Stimulated activated CD4-positive, alpha-beta T cell treated with anti-CD3 and anti-CD28 coated beads, Interleukin-4, amount 100 ng/mL, for 48 hours (primary cell): ENCODE results near the gene ADAMTS9.
A peak's percentile ranks its signal among the peaks of the same experiment; 100 is the strongest.

Experiments
- DNase-seq, 2 donors: peaks; one replicate each; pipeline ENCODE4 v3.0.0-alpha.2; 2020; ENCODE audit warnings: low read depth in 2 of 2

Gene ADAMTS9

DNA sequence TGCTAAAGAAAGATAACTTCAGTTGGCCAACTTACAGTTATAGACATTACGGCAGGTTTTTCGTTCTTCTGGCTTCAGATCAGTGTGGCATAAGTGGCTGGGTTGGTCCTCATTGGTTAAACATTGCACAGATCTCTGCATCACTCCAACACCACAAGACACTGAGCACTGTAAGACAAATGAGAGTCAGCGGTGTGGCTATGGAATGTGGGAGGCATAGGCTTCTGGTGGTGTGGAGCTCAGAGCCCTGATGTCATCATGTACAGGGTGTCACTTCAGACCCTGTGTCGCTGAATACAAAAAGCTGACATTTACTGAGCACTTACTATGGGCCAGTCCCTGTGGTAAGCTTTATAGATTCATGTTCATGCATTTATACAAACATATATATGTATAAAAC, 146.0 kb downstream of the ADAMTS9 start:
- no peak for DNase-seq

DNA sequence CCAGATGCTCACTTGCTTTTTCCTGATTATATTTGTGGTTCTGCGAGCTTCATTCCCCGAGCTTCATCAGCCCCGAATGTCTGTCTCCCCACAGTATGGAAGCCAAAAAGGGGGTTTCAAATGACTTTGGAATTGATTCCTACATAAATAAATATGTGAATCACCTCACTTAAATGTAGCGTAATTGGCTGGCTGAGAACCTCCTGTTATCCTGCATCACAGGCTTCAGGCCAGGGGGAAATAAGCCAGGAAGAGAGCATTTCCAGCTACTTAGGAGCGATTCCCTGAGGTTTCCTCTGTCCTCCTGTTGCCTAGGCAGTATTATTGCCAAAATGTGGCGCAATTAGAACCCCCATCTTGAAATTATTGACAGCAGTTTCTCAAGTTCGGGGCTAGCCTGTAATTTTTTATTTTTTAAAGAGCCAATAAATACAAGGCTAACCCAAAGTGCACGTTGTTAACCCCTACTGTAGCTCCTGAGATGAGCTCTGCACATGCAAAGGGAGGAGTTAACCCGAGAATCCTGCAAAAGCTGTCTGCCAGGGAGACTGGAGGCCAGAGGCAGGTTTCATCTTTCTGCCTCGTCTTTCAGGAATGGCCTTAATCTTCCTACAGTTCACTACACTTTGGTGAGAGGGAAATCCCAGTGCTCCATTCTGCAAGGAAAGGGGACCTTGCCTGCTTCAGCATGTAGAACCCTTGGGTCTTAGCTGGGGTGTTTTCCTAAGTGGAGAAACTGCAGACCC, 148.2 kb downstream of the ADAMTS9 start:
- DNase-seq = no peak

DNA sequence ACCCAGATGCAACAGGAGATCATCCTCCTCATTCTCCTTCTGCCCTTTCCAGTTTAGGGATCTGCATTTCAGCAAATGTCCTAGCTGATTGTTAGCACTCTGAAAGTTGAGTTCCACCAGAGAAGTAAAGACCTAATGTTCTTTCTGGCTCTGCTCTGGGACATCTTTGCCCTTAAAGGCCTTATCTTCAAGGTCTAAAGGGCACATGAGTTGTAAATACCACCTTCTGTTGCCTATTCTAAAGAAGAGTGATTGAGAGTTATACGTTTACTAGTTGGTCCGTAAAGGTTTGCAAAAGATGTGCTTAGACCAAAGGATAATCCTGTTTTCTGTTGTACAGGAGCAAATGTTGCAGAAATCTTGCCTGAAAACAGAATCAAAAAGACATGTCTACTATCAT, 151.6 kb downstream of the ADAMTS9 start:
- DNase-seq = no peak

DNA sequence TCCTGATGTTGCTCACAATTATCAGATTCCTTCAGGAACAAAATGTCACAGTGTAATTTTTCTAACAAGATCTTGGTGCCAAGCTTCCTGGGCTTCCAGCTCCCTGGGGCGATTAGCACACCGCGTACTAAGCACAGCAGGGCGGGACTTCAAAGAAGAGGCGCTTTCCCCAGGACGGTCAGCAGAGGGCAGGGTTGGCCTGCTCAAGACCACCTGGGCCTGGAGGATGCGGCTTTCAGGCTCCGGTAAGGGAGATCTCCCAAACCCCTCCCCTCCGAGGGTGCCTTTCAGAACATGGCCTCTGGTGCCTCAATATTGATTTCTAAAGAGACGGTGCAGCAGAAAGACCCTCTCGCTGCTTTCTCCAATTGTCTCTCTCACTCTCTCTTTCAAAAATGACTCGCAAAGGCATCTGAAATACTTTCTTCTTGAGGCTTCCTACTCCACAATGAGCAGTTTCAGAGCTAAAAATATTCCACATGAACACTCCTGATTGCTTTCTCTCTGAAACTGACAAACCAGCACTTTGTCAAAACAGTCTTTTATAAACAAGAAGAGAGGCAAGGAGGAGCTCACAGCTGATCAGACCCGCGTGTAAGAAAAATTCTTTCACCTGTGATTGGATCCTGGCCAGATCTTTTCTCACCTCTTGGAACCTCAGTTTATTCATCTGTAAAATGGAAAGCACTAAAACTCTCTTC, 154.0 kb downstream of the ADAMTS9 start:
- DNase-seq = peak; percentile 17 to 40

DNA sequence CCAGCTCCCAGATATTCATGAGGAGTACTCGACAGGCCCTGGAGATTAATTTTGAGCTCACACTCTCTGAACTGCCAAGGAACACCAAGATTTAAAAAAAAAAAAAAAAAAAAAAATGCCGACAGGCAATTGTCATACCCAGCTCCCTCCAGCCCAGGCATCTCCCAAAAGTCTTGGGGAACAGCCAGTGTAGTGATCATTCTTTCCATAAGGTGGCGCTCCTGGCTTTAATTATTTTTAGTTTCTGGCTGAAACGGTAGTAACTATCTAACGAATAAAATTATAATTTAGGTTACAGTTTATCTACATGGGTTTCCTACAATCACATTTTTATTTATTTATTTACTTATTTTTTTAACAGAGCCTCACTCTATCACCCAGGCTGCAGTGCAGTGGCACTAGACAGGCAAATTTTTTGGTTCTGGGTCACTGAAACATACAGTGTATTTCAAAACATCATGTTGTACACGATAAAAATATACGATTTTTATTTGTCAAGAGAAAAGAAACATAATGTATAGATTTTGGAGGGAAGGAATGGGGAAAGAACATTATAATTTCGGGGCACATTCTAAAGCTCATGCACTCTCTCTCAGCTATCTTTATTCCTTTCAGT, 157.3 kb downstream of the ADAMTS9 start:
- peak in 1 of 2 donors; percentile 19 for DNase-seq

DNA sequence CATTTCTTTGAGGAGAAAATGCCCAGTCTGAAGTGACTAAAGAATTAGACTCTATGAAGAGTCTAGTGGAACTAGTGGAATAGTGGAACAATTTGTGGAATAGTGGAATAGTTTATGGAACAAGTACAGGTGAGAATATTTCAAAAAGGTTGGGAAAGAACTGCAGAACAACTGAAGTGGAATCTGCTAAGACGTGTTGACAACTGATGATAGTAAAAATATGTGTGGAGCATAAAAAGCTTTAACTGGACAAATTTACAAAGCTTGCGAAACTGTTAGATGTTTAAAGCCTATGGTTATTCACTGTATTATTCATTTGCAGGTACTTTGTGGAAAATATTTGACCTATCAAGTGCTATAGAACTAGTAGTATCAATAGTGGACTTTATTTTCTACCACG, 164.5 kb downstream of the ADAMTS9 start:
- no peak for DNase-seq

DNA sequence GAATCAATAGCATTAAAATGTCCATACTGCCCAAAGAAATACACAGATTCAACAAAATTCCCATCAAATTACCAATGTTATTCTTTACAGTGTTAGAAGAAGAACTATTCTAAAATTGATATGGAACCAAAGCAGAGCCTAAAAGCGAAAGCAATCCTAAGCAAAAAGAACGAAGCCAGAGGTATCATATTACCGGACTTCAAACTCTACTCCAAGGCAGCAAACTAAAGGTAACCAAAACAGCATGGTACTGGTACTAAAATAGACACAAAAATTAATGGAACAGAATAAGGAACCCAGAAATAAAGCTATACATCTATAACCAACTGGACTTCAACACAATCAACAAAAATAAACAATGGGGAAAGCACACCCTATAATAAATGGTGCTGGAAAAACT, 167.5 kb downstream of the ADAMTS9 start:
- no peak for DNase-seq

DNA sequence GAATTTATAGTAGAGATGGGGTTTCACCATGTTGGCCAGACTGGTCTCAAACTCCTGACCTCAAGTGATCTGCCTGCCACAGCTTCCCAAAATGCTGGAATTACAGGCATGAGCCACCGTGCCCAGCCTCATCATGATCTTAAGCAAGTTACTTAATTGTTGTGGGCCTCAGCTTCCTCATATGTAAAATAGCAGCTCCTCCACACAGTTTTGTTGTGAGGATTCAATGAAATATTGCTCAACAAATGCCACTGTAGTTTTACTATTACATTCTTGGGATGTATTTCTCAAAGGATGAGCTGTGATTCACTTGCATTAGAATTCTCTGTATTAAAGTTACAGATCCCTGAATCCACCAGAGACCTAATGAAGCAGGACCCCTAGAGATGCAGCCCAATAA, 168.8 kb downstream of the ADAMTS9 start:
- DNase-seq = no peak

DNA sequence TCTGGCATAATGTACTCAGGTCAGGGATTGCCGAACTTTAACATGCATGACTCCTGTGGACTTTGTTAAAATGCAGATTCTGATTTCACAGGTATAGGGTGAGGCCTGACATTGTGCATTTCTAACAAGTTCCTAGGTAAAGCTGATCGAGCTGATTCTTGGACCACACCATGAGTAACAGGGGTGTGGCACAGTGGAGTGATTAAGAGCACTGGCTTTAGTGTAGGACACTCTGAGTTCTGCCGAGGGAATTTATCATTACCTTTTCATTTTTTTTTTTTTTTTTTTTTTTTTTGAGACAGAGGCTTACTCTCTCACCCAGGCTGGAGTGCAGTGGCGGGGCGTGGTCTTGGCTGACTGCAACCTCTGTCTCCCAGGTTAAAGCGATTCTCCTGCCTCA, 169.3 kb downstream of the ADAMTS9 start:
- no peak for DNase-seq

DNA sequence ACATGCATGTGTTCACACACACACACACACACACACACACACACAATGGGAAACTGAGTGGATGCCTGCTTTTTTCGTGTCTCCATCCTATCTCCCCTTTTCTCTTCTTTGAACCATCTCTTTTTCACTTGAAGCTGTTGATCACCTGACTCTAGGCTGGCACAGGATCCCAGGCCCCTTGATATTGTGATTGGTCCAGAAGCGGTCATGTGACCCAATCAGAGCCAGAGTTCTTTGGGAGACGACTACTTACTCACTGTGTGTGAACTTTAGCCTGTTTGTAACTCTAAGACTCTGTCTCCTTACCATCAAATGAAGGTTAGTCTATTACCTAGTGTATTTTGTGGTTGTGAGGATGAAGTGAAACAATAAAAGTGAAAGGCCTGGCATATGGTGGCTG, 172.9 kb downstream of the ADAMTS9 start:
- DNase-seq = no peak

DNA sequence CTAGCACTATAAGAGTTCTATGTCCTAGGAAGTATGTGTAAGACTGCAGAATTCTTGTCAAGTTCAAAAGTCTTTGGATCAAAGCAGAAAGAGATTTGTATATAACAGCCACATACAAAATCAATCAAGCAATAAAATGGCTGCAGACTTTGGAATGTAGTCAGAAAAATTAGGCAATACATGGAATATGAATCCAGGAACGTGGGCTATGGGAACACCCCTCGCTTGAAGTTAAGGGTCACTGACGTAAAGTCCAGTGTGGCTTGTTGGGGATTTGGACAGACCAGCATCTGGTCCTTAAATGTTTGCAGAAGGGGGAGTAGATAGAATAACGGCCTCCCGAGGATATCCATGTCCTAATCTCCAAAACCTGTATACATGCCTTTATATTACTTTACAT, 178.6 kb downstream of the ADAMTS9 start:
- DNase-seq = no peak

DNA sequence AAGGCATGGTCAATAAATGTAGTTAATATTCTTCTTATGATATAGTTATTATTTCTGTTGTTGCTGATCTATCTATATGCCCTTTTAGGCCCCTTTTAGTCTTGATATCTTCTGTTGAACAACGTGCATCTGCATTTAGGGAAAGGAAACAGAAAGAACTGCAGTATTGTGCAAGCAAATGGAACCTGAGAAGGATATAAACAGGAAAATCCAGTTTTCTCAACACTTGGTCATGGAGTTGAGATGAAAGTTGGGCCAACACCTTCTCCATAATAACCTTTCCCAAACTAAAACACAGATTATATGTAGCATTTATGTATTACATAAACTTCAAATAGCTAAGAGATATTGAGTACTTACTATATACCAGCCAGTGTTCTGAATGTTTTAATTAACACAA, 179.7 kb downstream of the ADAMTS9 start:
- no peak for DNase-seq

DNA sequence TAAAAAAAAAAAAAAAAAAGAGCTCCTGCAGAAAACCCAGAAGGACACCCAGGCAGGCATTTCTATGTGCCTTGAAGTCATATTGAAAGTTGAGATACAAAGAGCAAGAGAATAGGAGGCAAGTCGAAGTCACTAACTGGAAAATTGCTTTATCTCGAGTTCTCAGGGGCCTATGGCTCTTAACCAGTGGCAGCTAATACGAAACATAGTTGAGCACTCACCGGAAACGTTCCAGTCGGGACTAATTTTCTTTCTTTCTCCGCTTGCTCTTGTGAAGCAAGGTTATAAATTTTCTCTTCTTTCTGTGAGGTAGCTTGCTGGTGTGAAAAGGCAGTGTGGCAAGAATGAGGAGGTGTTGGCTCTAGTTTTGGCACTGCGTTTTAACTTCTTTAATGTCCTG, 181.5 kb downstream of the ADAMTS9 start:
- DNase-seq = no peak

DNA sequence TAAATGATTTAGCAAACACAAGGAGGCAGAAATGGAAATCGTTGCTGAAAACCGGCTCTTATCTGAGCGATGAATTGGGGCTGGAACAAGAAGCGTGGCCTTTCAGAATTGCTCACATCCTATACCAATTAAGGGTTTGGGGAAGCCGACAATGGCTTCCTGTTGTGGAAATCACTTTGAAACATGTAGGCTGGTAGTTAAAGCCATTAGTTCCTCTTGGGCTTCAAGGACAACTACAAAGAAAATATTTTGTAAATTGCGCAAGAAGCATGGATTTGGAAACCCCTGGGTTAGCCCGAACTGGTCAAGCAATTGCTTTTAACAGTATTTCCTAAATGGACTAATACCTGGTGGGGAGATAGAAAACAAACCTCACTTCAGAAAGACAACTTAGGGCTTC, 182.4 kb downstream of the ADAMTS9 start:
- no peak for DNase-seq

DNA sequence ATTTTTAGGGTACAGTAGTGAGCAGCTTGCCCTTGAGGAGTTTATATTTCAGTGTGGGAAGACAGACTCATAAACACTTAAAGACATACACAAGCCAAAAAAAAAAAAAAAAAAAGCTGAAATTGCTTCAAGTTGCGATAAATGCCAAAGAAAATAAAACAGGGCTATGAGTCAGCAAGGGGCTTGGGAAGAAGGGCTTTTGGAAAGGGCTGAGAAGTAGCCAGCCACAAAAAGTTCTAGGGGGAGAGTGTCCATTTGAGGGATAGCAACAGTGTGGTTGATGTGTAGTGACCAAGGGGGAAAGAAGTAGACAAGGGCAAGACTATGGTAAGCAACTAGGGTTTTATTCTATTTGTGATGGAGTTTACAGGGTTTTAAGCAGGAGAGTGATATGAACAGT, 185.5 kb downstream of the ADAMTS9 start:
- no peak for DNase-seq

DNA sequence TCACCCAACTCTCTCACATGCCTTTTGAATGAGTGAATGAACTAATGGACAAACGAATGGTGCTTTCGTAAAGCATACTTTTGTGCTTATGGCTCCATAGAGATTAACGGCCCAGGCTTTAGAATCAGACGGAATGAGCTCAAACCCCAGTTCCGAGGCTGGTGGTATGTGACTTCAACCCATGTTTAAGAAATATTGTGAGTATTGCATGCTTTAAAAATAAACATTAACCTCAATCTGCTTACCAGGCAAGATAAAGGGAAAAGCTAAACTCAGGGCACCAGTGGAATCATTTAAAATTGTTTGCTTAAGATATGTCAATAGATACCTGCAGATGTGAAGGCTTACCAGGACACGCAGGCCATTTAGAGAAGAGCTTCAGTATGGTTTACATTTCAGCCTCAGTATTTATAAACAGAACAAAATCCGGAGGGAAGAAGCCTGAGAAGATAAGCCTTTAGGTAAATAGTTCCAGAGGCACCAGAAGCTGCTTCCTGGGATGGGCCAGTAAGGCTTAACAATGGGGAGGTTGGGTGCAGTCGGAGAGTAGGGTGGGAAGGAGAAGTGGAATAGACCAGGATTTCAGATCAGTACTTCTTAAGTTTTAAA, 186.4 kb downstream of the ADAMTS9 start:
- no peak for DNase-seq

DNA sequence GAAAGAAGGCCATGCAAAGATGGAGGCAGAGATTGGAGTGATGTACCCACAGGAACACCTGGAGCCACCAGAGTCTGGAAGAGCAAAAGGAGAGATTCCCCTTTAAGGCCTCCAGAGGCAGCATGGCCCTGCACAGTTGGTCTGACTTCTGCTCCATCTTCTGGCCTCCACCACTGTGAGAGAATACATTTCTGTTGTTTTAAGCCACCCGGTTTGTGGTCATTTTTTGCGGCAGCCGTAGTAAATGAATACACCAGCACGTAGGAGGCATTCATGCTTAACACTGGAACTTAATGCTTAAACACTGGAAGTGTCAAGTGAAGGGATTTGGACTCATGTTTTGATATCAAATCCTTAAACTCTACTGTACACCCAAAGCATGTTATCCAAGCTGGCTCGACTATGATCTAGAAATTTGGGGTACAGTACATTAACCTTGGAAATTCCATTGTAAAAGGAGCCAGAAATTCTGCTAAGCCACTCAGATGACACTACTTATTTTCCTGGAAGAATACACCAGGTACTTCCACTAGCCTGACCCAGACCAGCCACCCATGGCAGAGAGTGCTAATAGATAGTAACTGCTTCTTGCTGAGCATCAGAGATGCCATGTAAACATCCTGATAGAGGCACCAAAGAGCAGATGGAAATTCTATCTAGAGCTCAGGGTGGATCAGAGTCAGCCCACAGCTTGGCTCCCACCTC, 190.9 kb downstream of the ADAMTS9 start:
- no peak for DNase-seq

DNA sequence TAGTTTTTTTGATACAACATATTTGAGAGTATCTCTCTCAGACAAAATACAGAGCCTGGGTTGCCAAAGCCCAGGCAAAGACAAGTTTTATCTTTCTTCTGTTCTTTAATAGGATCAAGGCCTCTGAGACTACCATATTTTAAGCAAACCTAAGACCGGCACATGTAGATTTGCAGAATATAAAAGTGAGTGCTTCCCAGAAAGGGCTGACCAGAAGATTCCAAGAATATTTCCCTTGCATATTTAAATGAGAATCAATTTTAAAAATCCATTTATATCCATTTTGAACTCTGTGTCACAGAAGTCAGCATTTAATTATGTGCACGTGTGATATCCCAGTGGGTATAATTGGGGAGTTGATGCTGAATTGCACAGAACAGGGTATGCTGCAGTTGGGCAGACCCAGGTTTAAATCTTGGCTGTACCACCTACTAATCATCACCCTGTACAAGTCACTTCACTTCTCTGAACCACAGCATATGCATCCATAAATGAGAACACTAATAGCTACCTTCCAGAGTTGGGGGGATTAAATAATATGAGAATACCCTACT, 191.9 kb downstream of the ADAMTS9 start:
- DNase-seq = no peak

DNA sequence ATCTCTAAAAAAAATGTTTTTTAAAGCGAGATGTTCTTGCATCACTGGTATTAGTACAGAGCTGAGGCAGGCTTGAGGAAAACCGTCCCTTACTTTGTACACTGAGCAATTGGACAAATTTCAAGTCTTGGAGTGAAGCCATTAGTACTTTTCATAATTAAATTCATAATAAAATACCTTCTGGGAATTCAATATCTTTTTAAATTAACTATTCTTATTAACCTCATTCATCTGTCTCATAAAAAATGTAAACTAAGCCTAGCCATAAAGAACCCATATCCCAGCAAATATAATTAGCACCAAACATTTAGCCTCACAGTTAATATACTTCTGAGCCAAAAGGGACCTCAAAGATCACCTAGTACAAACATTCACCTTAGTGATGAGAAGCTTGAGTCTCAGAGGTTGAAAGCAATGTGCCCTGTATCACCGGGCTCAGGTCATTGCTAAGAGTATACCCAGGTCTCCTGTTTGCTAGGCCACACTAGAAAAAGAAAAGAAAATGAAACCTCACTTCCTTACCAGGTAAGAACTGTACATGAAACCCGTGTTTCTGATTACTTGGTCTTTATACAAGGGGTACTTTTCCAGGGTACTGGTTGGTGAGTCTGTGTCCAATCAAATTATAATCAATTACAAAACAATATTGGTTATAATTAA, 192.5 kb downstream of the ADAMTS9 start:
- DNase-seq = no peak

DNA sequence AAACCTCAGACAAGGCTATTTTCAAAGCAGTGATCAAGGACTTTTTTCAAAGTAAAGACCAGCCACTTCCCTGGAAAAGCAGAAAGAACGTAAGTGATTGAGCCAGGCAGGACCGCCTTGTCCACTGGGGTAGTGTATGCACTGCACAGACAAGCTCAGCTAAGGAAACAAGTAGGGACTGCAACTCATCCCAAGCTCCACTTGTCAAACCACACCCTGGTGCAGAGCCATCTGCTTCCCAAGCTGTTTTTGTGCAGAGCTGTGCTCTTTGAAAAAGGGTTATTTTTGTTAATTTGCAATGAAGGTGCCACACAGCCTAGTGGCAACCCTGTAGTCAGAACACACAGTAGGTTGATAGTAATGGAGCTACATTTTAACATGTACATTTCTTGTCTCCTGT, 193.3 kb downstream of the ADAMTS9 start:
- no peak for DNase-seq

DNA sequence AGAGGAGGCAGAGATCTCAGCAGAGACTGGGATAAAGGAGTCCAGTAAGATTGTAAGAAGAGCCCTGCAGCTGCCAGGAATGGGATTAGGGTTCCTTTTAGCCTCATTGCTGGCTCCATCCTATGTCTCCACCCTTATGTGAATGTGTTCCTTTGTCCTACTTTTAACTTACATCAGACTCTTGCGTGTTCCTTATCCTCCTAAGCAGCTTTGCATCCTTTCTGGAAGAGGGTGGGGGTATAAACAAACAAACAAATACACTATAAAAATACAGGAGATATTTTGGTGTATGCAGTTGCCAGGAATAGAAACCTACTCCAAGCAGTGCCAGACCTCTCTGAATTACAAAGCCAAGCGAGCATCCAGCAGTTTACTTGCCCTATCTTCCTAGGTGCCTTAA, 194.7 kb downstream of the ADAMTS9 start:
- DNase-seq = no peak
